GM10266 (cell line): ENCODE measurements around the gene TMEM151B.

ENCODE experiments used
- DNase-seq: peaks from one replicate; pipeline ENCODE4 v3.0.0; 2012; ENCODE audit errors: extremely low spot score
- CTCF ChIP-seq: IDR thresholded peaks from 2 replicates; pipeline ENCODE4 v1.5.1; 2012; ENCODE audit warnings: mild to moderate bottlenecking, low read depth; ENCODE audit not compliant: control insufficient read depth, insufficient read depth; ENCODE audit errors: missing control alignments

Gene TMEM151B

GRCh38 chr6:44269921-44270525 lies at the start of gene TMEM151B:
Gene TMEM151B, plus strand, starts transcription at chr6:44270450. Its CDS starts 293 bp downstream, at chr6:44270743.
- no peak for TF ChIP-seq CTCF
- DNase-seq: no peak

- no peak for DNase-seq
- no peak for TF ChIP-seq CTCF
Measured at GRCh38 chr6:44220913-44221290, 49.3 kb upstream of the TMEM151B start.

- DNase-seq: peak; percentile 89
- peak; percentile 86 for TF ChIP-seq CTCF
Measured at GRCh38 chr6:44221291-44221960, 48.8 kb upstream of the TMEM151B start.

GRCh38 chr6:44221961-44222335 lies 48.3 kb upstream of the TMEM151B start:
- DNase-seq: no peak
- TF ChIP-seq CTCF: no peak

GRCh38 chr6:44222486-44223318 lies 47.5 kb upstream of the TMEM151B start:
- no peak for TF ChIP-seq CTCF

GRCh38 chr6:44223319-44224028 lies 46.8 kb upstream of the TMEM151B start, which contains the start of gene SLC29A1:
Gene SLC29A1, plus strand, starts transcription at chr6:44223595. Its CDS starts 3,719 bp downstream, at chr6:44227314.
- DNase-seq: peak; percentile 96
- peak; percentile 32 for TF ChIP-seq CTCF

More at GRCh38 chr6:44222486-44223318, 47.5 kb upstream of the TMEM151B start:
- DNase-seq: no peak
